HCT116 (cell line): ENCODE results near the gene CDK16. TPM values are rescaled to one million over a fixed set of nuclear protein-coding genes. Genes with fewer than 3 reads are reported as not detected.

ENCODE experiments used
- ATAC-seq: fragments of 200-7000 bp; cut with Tn5 transposase; 2 replicates; pipeline ENCODE4 v1.9.1; 2020; ENCODE audit warnings: mild to moderate bottlenecking, moderate library complexity
- BruUV-seq: library from RNA; stranded (reverse); fragments of 400-500 nt; replicated peaks from 2 replicates; lab custom pipeline; 2021; lab: Mats Ljungman, UMichigan
- CTCF ChIA-PET: fragments of 300-600 bp; sonication (Branson Sonifier 250); formaldehyde crosslinking; loops from one replicate; lab custom pipeline; 2021; ENCODE audit warnings: antibody characterized with exemption; lab: Charles Lee
- POLR2A ChIA-PET: fragments of 300-600, 350-600 bp; sonication (Branson Sonifier 250); formaldehyde crosslinking; loops from one replicate; lab custom pipeline; 2021; ENCODE audit warnings: antibody characterized with exemption; lab: Charles Lee
- RAD21 ChIA-PET, 2 experiments: fragments of 300-600 bp; sonication (Branson Sonifier 250); formaldehyde crosslinking; loops; one replicate each; lab custom pipeline; 2023; ENCODE audit warnings: low total read pairs in 2 of 2; ENCODE audit not compliant: uncharacterized antibody in 2 of 2, unreplicated experiment in 2 of 2, low non-redundant PET in 1 of 2; lab: Charles Lee
- DNase-seq: peaks from one replicate; pipeline ENCODE4 v3.0.0-alpha.2; 2010; ENCODE audit warnings: low read depth, low spot score
- H2AFZ ChIP-seq: fragments of 200-600 bp; shearing (Covaris generic), sonication (generic); 2 replicates; pipeline ENCODE4 v1.6.1; 2017; ENCODE audit warnings: low read depth, mixed run types, mixed read lengths, antibody characterized with exemption, low read length; ENCODE audit not compliant: poor library complexity, severe bottlenecking
- H3K27ac ChIP-seq: 2 replicates; pipeline ENCODE4 v1.5.1; 2012; ENCODE audit warnings: low read depth, low read length
- H3K27me3 ChIP-seq: fragments of 200-600 bp; sonication (generic); 2 replicates; pipeline ENCODE4 v1.6.1; 2016; ENCODE audit warnings: mixed run types, low read length, mixed read lengths; ENCODE audit not compliant: insufficient read depth
- H3K36me3 ChIP-seq, 2 experiments: fragments of 200-500 bp in 1 of 2; fragments of 200-600 bp in 1 of 2; sonication (Bioruptor generic) in 1 of 2; sonication (generic) in 1 of 2; 2 replicates each; pipeline versions ENCODE4 v1.5.1 to v1.6.1; 2014 to 2016; ENCODE audit warnings: low read length in 2 of 2, inconsistent platforms in 1 of 2, mixed read lengths in 1 of 2, mixed run types in 1 of 2; ENCODE audit not compliant: insufficient read depth in 2 of 2, control insufficient read depth in 1 of 2
- H3K4me1 ChIP-seq, 2 experiments: fragments of 200-600 bp in 1 of 2; sonication (generic) in 1 of 2; 2 replicates each; pipeline versions ENCODE4 v1.5.1 to v1.6.1; 2012 to 2017; ENCODE audit warnings: low read length in 2 of 2, inconsistent platforms in 1 of 2, mild to moderate bottlenecking in 1 of 2, mixed read lengths in 1 of 2, mixed run types in 1 of 2, moderate library complexity in 1 of 2; ENCODE audit not compliant: insufficient read depth in 2 of 2, control insufficient read depth in 1 of 2
- H3K4me2 ChIP-seq: fragments of 200-600 bp; sonication (generic); 2 replicates; pipeline ENCODE4 v1.6.1; 2017; ENCODE audit warnings: mixed run types, low read length, mixed read lengths
- H3K4me3 ChIP-seq, 2 experiments: fragments of 200-600 bp in 1 of 2; sonication (generic) in 1 of 2; replicated peaks in 1 of 2; 2 replicates each; pipeline ENCODE4 v1.5.1; 2011 to 2016; ENCODE audit warnings: low read length in 2 of 2, control low read depth in 1 of 2, low read depth in 1 of 2, mild to moderate bottlenecking in 1 of 2, mixed read lengths in 1 of 2, mixed run types in 1 of 2
- H3K79me2 ChIP-seq: fragments of 200-600 bp; sonication (generic); 2 replicates; pipeline ENCODE4 v1.6.1; 2017; ENCODE audit warnings: mild to moderate bottlenecking, mixed run types, low read length, moderate library complexity, mixed read lengths; ENCODE audit not compliant: insufficient read depth
- H3K9ac ChIP-seq: fragments of 200-600 bp; sonication (generic); 2 replicates; pipeline ENCODE4 v1.6.1; 2016; ENCODE audit warnings: low read length, mixed read lengths
- H3K9me2 ChIP-seq: fragments of 200-600 bp; sonication (generic), shearing (Covaris generic); 2 replicates; pipeline ENCODE4 v1.6.1; 2017; ENCODE audit warnings: mixed run types, mild to moderate bottlenecking, moderate library complexity; ENCODE audit not compliant: insufficient read depth
- H3K9me3 ChIP-seq, 2 experiments: fragments of 200-500 bp in 1 of 2; fragments of 200-600 bp in 1 of 2; sonication (Bioruptor generic) in 1 of 2; sonication (generic) in 1 of 2; 2 replicates each; pipeline ENCODE4 v1.6.1; 2014 to 2017; ENCODE audit warnings: low read length in 2 of 2, mixed read lengths in 2 of 2, inconsistent platforms in 1 of 2, low read depth in 1 of 2, mild to moderate bottlenecking in 1 of 2, mixed run types in 1 of 2, moderate library complexity in 1 of 2; ENCODE audit not compliant: control insufficient read depth in 1 of 2, insufficient read depth in 1 of 2
- H4K20me1 ChIP-seq: fragments of 200-600 bp; sonication (generic), shearing (Covaris generic); 2 replicates; pipeline ENCODE4 v1.6.1; 2017; ENCODE audit warnings: mixed run types, mild to moderate bottlenecking, moderate library complexity; ENCODE audit not compliant: insufficient read depth
- ATF3 ChIP-seq: IDR thresholded peaks from 2 replicates; pipeline ENCODE4 v1.6.1; 2012
- CBX3 ChIP-seq: IDR thresholded peaks from 2 replicates; pipeline ENCODE4 v1.6.1; 2012; ENCODE audit warnings: low read depth
- EGR1 ChIP-seq: IDR thresholded peaks from 2 replicates; pipeline ENCODE4 v1.6.1; 2012; ENCODE audit warnings: low read depth
- ELF1 ChIP-seq: IDR thresholded peaks from 2 replicates; pipeline ENCODE4 v1.6.1; 2012; ENCODE audit warnings: low read depth, borderline replicate concordance
- EZH2phosphoT487 ChIP-seq: fragments of 200-600 bp; IDR thresholded peaks from 2 replicates; pipeline ENCODE4 v1.6.1; 2018; ENCODE audit warnings: antibody characterized with exemption, borderline replicate concordance
- FOSL1 ChIP-seq: IDR thresholded peaks from 2 replicates; pipeline ENCODE4 v1.6.1; 2012; ENCODE audit warnings: low read depth
- JUND ChIP-seq: IDR thresholded peaks from 2 replicates; pipeline ENCODE4 v1.6.1; 2012
- POLR2A ChIP-seq: IDR thresholded peaks from 2 replicates; pipeline ENCODE4 v1.7.0; 2011; ENCODE audit warnings: borderline replicate concordance; ENCODE audit not compliant: insufficient read depth, insufficient read length; ENCODE audit errors: extremely low read depth
- SIN3A ChIP-seq: IDR thresholded peaks from 2 replicates; pipeline ENCODE4 v1.6.1; 2012; ENCODE audit warnings: low read depth
- SP1 ChIP-seq: IDR thresholded peaks from 2 replicates; pipeline ENCODE4 v1.6.1; 2012; ENCODE audit warnings: low read depth
- SRF ChIP-seq: IDR thresholded peaks from 2 replicates; pipeline ENCODE4 v1.6.1; 2012; ENCODE audit warnings: low read depth
- YY1 ChIP-seq: IDR thresholded peaks from 2 replicates; pipeline ENCODE4 v1.6.1; 2011; ENCODE audit warnings: low read length, low read depth, moderate library complexity, mild to moderate bottlenecking; ENCODE audit not compliant: insufficient replicate concordance; ENCODE audit errors: extremely low read depth
- ZFX ChIP-seq: fragments of 450-650 bp; IDR thresholded peaks from 2 replicates; pipeline ENCODE4 v1.6.1; 2017
- intact Hi-C: fragments of 100-400 bp; cut with micrococcal nuclease; formaldehyde crosslinking; loops from 2 replicates; pipeline ENCODE4 v1.10.0; 2022
- total RNA-seq: library from RNA; stranded (reverse); gene quantifications from one replicate; pipeline ENCODE4 v1.2.1, GENCODE V29; 2021; ENCODE audit not compliant: unreplicated experiment

Gene CDK16
- total RNA-seq, 1 experiment from 2014 or later: 131 TPM

- POLR2A ChIA-PET: no interaction called here
- intact Hi-C loops: no loop called here
These were observed 34.0 kb upstream of the CDK16 start for GRCh38 chrX:47184486-47184885.

GRCh38 chrX:47185241-47185640, 33.2 kb upstream of the CDK16 start:
- Histone ChIP-seq H3K9me2 (no peaks in the 10 kb centered on the region), H3K9me3 (no peaks in the 10 kb centered on the region), H3K4me3 (no peak overlapping the region), H3K27me3 (no peaks in the 10 kb centered on the region), H3K4me1 (peaks cover 0 to 2% of the 10 kb centered on the region in 2 experiments; a peak in 2 of 4 replicates), H4K20me1 (no peaks in the 10 kb centered on the region), H3K79me2 (no peaks in the 10 kb centered on the region), H3K9ac (no peak overlapping the region), H3K36me3 (no peaks in the 10 kb centered on the region; a peak in 1 of 4 replicates), H3K4me2 (no peak overlapping the region), H2AFZ (no peak overlapping the region), H3K27ac (no peak overlapping the region)
- POLR2A ChIA-PET: no interaction called here
- CTCF ChIA-PET: no interaction called here
- ATAC-seq: no peak
- intact Hi-C loops: no loop called here
- no TSS peak for BruUV-seq
- DNase-seq: no peak
- no peak for TF ChIP-seq ELF1
- TF ChIP-seq ATF3: no peak
- RAD21 ChIA-PET: no interaction called here

More at GRCh38 chrX:47184486-47184885, 34.0 kb upstream of the CDK16 start:
- ATAC-seq: no peak
- DNase-seq: no peak
- Histone ChIP-seq H3K79me2 (no peaks in the 10 kb centered on the region), H3K4me1 (no peaks in the 10 kb centered on the region), H2AFZ (no peak overlapping the region), H3K9me3 (no peaks in the 10 kb centered on the region), H3K4me2 (no peak overlapping the region), H3K4me3 (no peak overlapping the region), H3K27ac (no peak overlapping the region), H3K9ac (no peak overlapping the region), H3K9me2 (no peaks in the 10 kb centered on the region), H3K27me3 (no peaks in the 10 kb centered on the region), H3K36me3 (no peaks in the 10 kb centered on the region; a peak in 1 of 4 replicates), H4K20me1 (no peaks in the 10 kb centered on the region)
- CTCF ChIA-PET: no interaction called here
- no peak for TF ChIP-seq ELF1
- no peak for TF ChIP-seq FOSL1
- TF ChIP-seq SIN3A: no peak
- no peak for TF ChIP-seq EZH2phosphoT487
- no peak for TF ChIP-seq JUND
- TF ChIP-seq YY1: no peak
- TF ChIP-seq SRF: no peak
- TF ChIP-seq SP1: no peak
- no peak for TF ChIP-seq POLR2A
- no peak for TF ChIP-seq CBX3
- TF ChIP-seq ZFX: no peak
- no peak for TF ChIP-seq EGR1
- no TSS peak for BruUV-seq
- RAD21 ChIA-PET: interaction anchor here in 1 of 2 experiments (0.5 kb wide), 1 partner anchor 659 kb away, joined by 3 read pairs; no protein-coding TSS in a partner anchor
